Measurements from ENCODE around the gene DTNBP1. TPM values are rescaled to one million over a fixed set of nuclear protein-coding genes. Genes with fewer than 3 reads are reported as not detected.

Gene DTNBP1
- polyA plus RNA-seq, 5 donors = 16.2 to 19.3 (median 16.7) TPM

- no peak for DNase-seq
These were observed 146.4 kb downstream of the DTNBP1 start for GRCh38 chr6:15516378-15516777.

- no peak for DNase-seq
These were observed 147.0 kb downstream of the DTNBP1 start for GRCh38 chr6:15515660-15516375.

GRCh38 chr6:15515226-15515625 lies 147.6 kb downstream of the DTNBP1 start:
- no peak for DNase-seq

GRCh38 chr6:15513801-15514711 lies 148.8 kb downstream of the DTNBP1 start:
- no peak for DNase-seq

- no peak for DNase-seq
These were observed 149.6 kb downstream of the DTNBP1 start for GRCh38 chr6:15513131-15513771.

GRCh38 chr6:15512721-15513120 lies 150.1 kb downstream of the DTNBP1 start:
- DNase-seq = no peak

- no peak for DNase-seq
These were observed 150.7 kb downstream of the DTNBP1 start for GRCh38 chr6:15512126-15512525.

GRCh38 chr6:15511248-15512125 lies 151.3 kb downstream of the DTNBP1 start:
- no peak for DNase-seq

GRCh38 chr6:15510536-15511247 lies 152.1 kb downstream of the DTNBP1 start:
- DNase-seq = no peak

- no peak for DNase-seq
These were observed 152.7 kb downstream of the DTNBP1 start for GRCh38 chr6:15510121-15510520.

GRCh38 chr6:15509335-15509933 lies 153.4 kb downstream of the DTNBP1 start:
- DNase-seq = no peak

- no peak for DNase-seq
These were observed 153.9 kb downstream of the DTNBP1 start for GRCh38 chr6:15508931-15509330.

GRCh38 chr6:15508441-15508871 lies 154.4 kb downstream of the DTNBP1 start:
- DNase-seq = no peak

- DNase-seq = no peak
These were observed 155.1 kb downstream of the DTNBP1 start for GRCh38 chr6:15507746-15508145.

GRCh38 chr6:15507221-15507620 lies 155.6 kb downstream of the DTNBP1 start:
- no peak for DNase-seq

- DNase-seq = no peak
These were observed 156.8 kb downstream of the DTNBP1 start for GRCh38 chr6:15506066-15506465.

GRCh38 chr6:15505463-15505918 lies 157.3 kb downstream of the DTNBP1 start:
- DNase-seq = no peak

GRCh38 chr6:15504581-15505350 lies 158.1 kb downstream of the DTNBP1 start:
- peak; percentile 88 for DNase-seq

- no peak for DNase-seq
These were observed 158.8 kb downstream of the DTNBP1 start for GRCh38 chr6:15504040-15504495.
